ENCODE results near the gene ZNF561. TPM values are rescaled to one million over a fixed set of nuclear protein-coding genes. Genes with fewer than 3 reads are reported as not detected.

ZNF561 gene
- total and polyA plus RNA-seq, 8 donors: 10.3 to 24.6 (median 16.6) TPM

GRCh38 chr19:9565900-9566705, 54.9 kb downstream of the ZNF561 start:
- H3K27ac ChIP-seq: no peak overlapping the region
- ATAC-seq (no peak), DNase-seq (no peak), FAIRE-seq (no peak)
- H3K27me3 ChIP-seq: no peaks in the 10 kb centered on the region
- no peaks in the 10 kb centered on the region for H3K4me1 ChIP-seq
- H3K36me3 ChIP-seq: peaks cover 22 to 71% (median 34%) of the 10 kb centered on the region in 3 donors
- TF ChIP-seq CTCF (IDR thresholded peaks at IDR 0.05): no peak
- H3K9me3 ChIP-seq: peaks cover 2 to 12% (median 7%) of the 10 kb centered on the region in 4 donors
- WGBS, 2 donors: 97 to 98% methylated on average over 9 of the region's 9 CpGs
- intact Hi-C loops (cut with DNase I): loop anchor here in 1 of 3 donors (10.0 kb wide), 1 partner anchor 211 kb away; no protein-coding TSS in a partner anchor
- H3K4me3 ChIP-seq: no peak overlapping the region

Other genes with a start within 250 kb of the ZNF561 start
- gene ZNF266, start 185.7 kb downstream of the ZNF561 start, total RNA-seq: 10 to 100 TPM in 1 of 6 donors, 1 to 10 TPM in 5; 5.1 to 11.5 (median 8.1) TPM
- 10 to 100 TPM; 16.1 to 39.1 TPM for gene ZNF266, start 185.7 kb downstream of the ZNF561 start, polyA plus RNA-seq
- gene ZNF560, start 122.6 kb downstream of the ZNF561 start, total RNA-seq: not detected
- gene ZNF560, start 122.6 kb downstream of the ZNF561 start, polyA plus RNA-seq: under 1 TPM in 1 of 2 donors, not detected in 1; 0.14 TPM
- gene ZNF426, start 82.6 kb downstream of the ZNF561 start, total RNA-seq: 10 to 100 TPM in 1 of 6 donors, 1 to 10 TPM in 5; 3.4 to 10.4 (median 6.0) TPM
- gene ZNF426, start 82.6 kb downstream of the ZNF561 start, polyA plus RNA-seq: 1 to 10 TPM; 1.8 to 1.9 TPM
- 10 to 100 TPM in 5 of 6 donors, 1 to 10 TPM in 1; 9.8 to 17.4 (median 11.1) TPM for gene ZNF121, start 36.7 kb downstream of the ZNF561 start, total RNA-seq
- gene ZNF121, start 36.7 kb downstream of the ZNF561 start, polyA plus RNA-seq: 1 to 10 TPM; 5.4 to 5.6 TPM
- gene ZNF562, start 53.9 kb upstream of the ZNF561 start, total RNA-seq: 10 to 100 TPM; 11.5 to 22.4 (median 13.5) TPM
- gene ZNF562, start 53.9 kb upstream of the ZNF561 start, polyA plus RNA-seq: 1 to 10 TPM; 3.9 to 4.2 TPM
- gene ZNF846, start 147.5 kb upstream of the ZNF561 start, total RNA-seq: 10 to 100 TPM in 1 of 6 donors, 1 to 10 TPM in 5; 2.3 to 10.2 (median 4.0) TPM
- 1 to 10 TPM; 5.1 to 6.1 TPM for gene ZNF846, start 147.5 kb upstream of the ZNF561 start, polyA plus RNA-seq
- 10 to 100 TPM in 1 of 6 donors, 1 to 10 TPM in 5; 6.5 to 12.5 (median 7.0) TPM for gene FBXL12, start 197.8 kb upstream of the ZNF561 start, total RNA-seq
- 10 to 100 TPM; 16.6 to 20.5 TPM for gene FBXL12, start 197.8 kb upstream of the ZNF561 start, polyA plus RNA-seq
- gene UBL5, start 206.7 kb upstream of the ZNF561 start, total RNA-seq: 100 to 1,000 TPM in 2 of 6 donors, 10 to 100 TPM in 4; 57.5 to 117 (median 87.5) TPM
- gene UBL5, start 206.7 kb upstream of the ZNF561 start, polyA plus RNA-seq: 100 to 1,000 TPM; 361 to 440 TPM
- 10 to 100 TPM; 15.1 to 28.4 (median 22.0) TPM for gene PIN1, start 214.1 kb upstream of the ZNF561 start, total RNA-seq
- 10 to 100 TPM; 42.4 to 92.8 TPM for gene PIN1, start 214.1 kb upstream of the ZNF561 start, polyA plus RNA-seq